BE2C (cell line): ENCODE data around the gene SCAF4.

Experiments used
- DNase-seq: peaks from one replicate; pipeline ENCODE4 v3.0.0-alpha.2; 2020
- H3K27me3 ChIP-seq: fragments of 250-450 bp; sonication (Bioruptor Pico); 2 replicates; pipeline ENCODE4 v1.5.1; 2020; ENCODE audit warnings: mild to moderate bottlenecking
- H3K36me3 ChIP-seq: fragments of 250-450 bp; sonication (Bioruptor Pico); 2 replicates; pipeline ENCODE4 v1.5.1; 2020; ENCODE audit warnings: mild to moderate bottlenecking
- H3K4me1 ChIP-seq: fragments of 250-450 bp; sonication (Bioruptor Pico); 2 replicates; pipeline ENCODE4 v1.5.1; 2020
- H3K4me3 ChIP-seq: 2 replicates; pipeline ENCODE4 v1.5.1; 2011; ENCODE audit warnings: low read depth, low read length
- H3K9me3 ChIP-seq: fragments of 250-450 bp; sonication (Bioruptor Pico); 2 replicates; pipeline ENCODE4 v1.5.1; 2020
- TF ChIP-seq, protein P1 (sequence below): IDR thresholded peaks from 2 replicates; pipeline ENCODE4 v1.5.1; 2012; ENCODE audit warnings: mild to moderate bottlenecking, low read depth, low read length

SCAF4 gene

DNA sequence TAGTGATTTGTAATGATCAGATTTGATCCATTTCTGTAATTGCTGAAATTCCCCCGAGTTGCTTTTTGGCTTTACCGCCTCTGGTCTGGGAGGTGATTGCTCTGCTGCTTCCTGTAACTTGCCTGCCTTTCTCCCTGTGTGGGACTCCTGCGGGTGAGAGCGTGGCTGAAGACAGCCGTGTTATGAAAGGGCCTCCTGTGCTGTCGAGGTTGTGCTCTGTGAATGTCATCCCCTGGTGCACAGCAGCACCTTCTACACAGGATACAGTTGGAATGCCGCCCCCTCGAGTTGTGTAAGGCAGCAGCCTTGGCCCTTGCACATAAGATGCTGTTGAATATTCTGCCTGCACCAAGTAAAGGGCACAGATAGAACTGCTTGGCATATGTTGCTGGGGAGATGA lies 66.5 kb downstream of the SCAF4 start:
- TF ChIP-seq, protein P1, sequence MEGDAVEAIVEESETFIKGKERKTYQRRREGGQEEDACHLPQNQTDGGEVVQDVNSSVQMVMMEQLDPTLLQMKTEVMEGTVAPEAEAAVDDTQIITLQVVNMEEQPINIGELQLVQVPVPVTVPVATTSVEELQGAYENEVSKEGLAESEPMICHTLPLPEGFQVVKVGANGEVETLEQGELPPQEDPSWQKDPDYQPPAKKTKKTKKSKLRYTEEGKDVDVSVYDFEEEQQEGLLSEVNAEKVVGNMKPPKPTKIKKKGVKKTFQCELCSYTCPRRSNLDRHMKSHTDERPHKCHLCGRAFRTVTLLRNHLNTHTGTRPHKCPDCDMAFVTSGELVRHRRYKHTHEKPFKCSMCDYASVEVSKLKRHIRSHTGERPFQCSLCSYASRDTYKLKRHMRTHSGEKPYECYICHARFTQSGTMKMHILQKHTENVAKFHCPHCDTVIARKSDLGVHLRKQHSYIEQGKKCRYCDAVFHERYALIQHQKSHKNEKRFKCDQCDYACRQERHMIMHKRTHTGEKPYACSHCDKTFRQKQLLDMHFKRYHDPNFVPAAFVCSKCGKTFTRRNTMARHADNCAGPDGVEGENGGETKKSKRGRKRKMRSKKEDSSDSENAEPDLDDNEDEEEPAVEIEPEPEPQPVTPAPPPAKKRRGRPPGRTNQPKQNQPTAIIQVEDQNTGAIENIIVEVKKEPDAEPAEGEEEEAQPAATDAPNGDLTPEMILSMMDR = no peak
- H3K36me3 ChIP-seq = peaks cover 80% of the 10 kb centered on the region
- no peak for DNase-seq

DNA sequence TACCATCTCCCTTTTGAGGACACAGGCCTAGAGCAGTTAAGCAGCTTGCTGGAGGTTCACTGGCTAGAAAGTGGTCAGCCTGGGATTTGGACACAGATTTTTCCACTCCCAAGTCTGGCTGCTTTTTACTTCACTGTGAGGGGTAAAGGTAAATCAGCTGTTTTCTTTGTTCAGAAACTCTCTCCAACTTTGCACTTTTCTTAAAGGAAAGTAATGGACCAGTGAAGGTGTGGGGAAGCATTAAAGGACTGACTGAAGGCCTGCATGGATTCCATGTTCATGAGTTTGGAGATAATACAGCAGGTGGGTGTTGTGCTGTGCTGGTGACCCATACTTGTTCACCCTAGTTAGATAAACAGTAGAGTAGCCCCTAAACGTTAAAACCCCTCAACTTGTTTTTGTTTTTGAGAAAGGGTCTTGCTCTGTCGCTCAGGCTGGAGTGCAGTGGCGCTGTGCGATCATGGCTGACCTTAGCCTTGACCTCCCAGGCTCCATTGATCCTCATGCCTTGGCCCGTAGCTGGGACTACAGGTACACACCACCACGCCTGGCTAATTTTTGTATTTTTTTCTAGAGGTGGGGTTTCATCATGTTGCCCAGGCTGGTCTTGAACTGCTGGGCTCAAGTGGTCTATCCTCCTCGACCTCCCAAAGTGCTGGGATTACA lies 68.2 kb downstream of the SCAF4 start:
- Histone ChIP-seq H3K4me3 (no peak overlapping the region), H3K27me3 (no peaks in the 10 kb centered on the region), H3K4me1 (no peaks in the 10 kb centered on the region), H3K36me3 (peaks cover 68% of the 10 kb centered on the region), H3K9me3 (no peaks in the 10 kb centered on the region)
- TF ChIP-seq, protein P1 = no peak
- no peak for DNase-seq

More for the DNA sequence above, 66.5 kb downstream of the SCAF4 start:
- H3K4me1 ChIP-seq = no peaks in the 10 kb centered on the region
- H3K9me3 ChIP-seq = no peaks in the 10 kb centered on the region
- no peaks in the 10 kb centered on the region for H3K27me3 ChIP-seq
- H3K4me3 ChIP-seq = no peak overlapping the region

DNA sequence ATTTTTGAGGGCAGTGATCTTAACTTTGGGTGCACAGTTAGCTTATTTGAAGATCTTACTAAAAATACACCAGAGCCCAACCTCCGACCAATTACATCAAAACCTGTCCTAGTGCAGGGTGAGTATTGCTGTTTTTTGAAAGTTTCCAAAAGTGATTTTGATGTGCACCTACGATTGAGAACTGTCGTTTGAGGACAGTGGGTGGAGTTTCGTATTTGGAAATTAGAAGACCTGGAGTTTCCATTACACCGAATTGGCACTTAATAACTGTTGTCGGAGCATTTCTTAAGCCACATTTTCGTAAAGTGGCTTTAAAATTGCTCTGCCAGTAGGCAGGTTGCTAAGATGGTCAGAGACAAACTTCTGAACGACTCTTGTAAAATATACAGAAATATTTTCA lies 71.3 kb downstream of the SCAF4 start:
- TF ChIP-seq, protein P1 = no peak
- Histone ChIP-seq H3K9me3 (no peaks in the 10 kb centered on the region), H3K4me1 (no peaks in the 10 kb centered on the region), H3K36me3 (peaks cover 37% of the 10 kb centered on the region), H3K4me3 (peak overlapping the region; percentile 97), H3K27me3 (no peaks in the 10 kb centered on the region)
- no peak for DNase-seq

DNA sequence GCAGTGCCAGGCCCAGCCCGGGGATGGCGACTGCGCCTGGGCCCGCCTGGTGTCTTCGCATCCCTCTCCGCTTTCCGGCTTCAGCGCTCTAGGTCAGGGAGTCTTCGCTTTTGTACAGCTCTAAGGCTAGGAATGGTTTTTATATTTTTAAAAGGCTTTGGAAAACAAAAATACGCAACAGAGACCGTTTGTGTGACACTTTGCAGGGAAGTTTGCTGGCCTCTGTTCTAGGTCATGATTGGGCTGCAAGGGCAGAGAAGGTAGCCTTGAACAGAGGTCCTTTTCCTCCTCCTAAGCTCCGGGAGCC lies 71.7 kb downstream of the SCAF4 start:
- TF ChIP-seq, protein P1 = no peak
- no peak for DNase-seq
- Histone ChIP-seq H3K4me1 (no peaks in the 10 kb centered on the region), H3K4me3 (peak overlapping the region; percentile 97), H3K27me3 (no peaks in the 10 kb centered on the region), H3K36me3 (peaks cover 33% of the 10 kb centered on the region), H3K9me3 (no peaks in the 10 kb centered on the region)

DNA sequence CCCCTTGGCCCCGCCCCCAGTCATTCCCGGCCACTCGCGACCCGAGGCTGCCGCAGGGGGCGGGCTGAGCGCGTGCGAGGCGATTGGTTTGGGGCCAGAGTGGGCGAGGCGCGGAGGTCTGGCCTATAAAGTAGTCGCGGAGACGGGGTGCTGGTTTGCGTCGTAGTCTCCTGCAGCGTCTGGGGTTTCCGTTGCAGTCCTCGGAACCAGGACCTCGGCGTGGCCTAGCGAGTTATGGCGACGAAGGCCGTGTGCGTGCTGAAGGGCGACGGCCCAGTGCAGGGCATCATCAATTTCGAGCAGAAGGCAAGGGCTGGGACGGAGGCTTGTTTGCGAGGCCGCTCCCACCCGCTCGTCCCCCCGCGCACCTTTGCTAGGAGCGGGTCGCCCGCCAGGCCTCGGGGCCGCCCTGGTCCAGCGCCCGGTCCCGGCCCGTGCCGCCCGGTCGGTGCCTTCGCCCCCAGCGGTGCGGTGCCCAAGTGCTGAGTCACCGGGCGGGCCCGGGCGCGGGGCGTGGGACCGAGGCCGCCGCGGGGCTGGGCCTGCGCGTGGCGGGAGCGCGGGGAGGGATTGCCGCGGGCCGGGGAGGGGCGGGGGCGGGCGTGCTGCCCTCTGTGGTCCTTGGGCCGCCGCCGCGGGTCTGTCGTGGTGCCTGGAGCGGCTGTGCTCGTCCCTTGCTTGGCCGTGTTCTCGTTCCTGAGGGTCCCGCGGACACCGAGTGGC lies 72.2 kb downstream of the SCAF4 start, which contains the start of gene SOD1:
SOD1 (plus strand) TSS at position 158 of the 723 bp plus-strand sequence; CDS start at position 235, 77 bp downstream.
- Histone ChIP-seq H3K36me3 (peaks cover 28% of the 10 kb centered on the region), H3K4me3 (peak within 1 kb of the TSS; percentile 97)
- DNase-seq = peak; percentile 97

DNA sequence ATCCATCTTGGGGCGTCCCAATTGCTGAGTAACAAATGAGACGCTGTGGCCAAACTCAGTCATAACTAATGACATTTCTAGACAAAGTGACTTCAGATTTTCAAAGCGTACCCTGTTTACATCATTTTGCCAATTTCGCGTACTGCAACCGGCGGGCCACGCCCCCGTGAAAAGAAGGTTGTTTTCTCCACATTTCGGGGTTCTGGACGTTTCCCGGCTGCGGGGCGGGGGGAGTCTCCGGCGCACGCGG lies 72.7 kb downstream of the SCAF4 start:
- DNase-seq = no peak

More for the DNA sequence above, 72.2 kb downstream of the SCAF4 start, which contains the start of gene SOD1:
- Histone ChIP-seq H3K4me1 (no peaks in the 10 kb centered on the region), H3K9me3 (no peaks in the 10 kb centered on the region), H3K27me3 (no peaks in the 10 kb centered on the region)
- TF ChIP-seq, protein P1 = no peak

More for the DNA sequence above, 72.7 kb downstream of the SCAF4 start:
- H3K4me1 ChIP-seq = no peaks in the 10 kb centered on the region
- peaks cover 23% of the 10 kb centered on the region for H3K36me3 ChIP-seq
- peak overlapping the region; percentile 97 for H3K4me3 ChIP-seq
- no peaks in the 10 kb centered on the region for H3K27me3 ChIP-seq
- TF ChIP-seq, protein P1 = no peak
- no peaks in the 10 kb centered on the region for H3K9me3 ChIP-seq
